ENCODE results near the gene LY6G6D. TPM values are rescaled to one million over a fixed set of nuclear protein-coding genes. Genes with fewer than 3 reads are reported as not detected.

The LY6G6D gene
- total RNA-seq (2022; extraction: Qiagen RNA extraction), result not detected in 5 replicates

GRCh38 chr6:31715022-31715958 is at the start of gene LY6G6D:
TSS of gene LY6G6D (plus strand) at chr6:31715348. CDS start at chr6:31715356, 8 bp downstream.

GRCh38 chr6:31665501-31666336 is 49.4 kb upstream of the LY6G6D start, which contains the start of gene CSNK2B:
TSS of gene CSNK2B (plus strand) at chr6:31666080. CDS start at chr6:31666832, 752 bp downstream.

GRCh38 chr6:31669676-31670075 is 45.5 kb upstream of the LY6G6D start, which contains the start of gene LY6G5B:
TSS of gene LY6G5B (plus strand) at chr6:31669976. CDS start at chr6:31670951, 975 bp downstream.

GRCh38 chr6:31680226-31681134 is 34.7 kb upstream of the LY6G6D start, which contains the start of gene LY6G5C:
TSS of gene LY6G5C (minus strand) at chr6:31681067. CDS start at chr6:31680373, 694 bp downstream.

GRCh38 chr6:31702819-31703716 is 12.1 kb upstream of the LY6G6D start, which contains the start of gene ABHD16A:
TSS of gene ABHD16A (minus strand) at chr6:31703324. CDS start at chr6:31703281, 43 bp downstream.

GRCh38 chr6:31706599-31706998 is 8.5 kb upstream of the LY6G6D start, which contains the start of gene LY6G6F:
TSS of gene LY6G6F (plus strand) at chr6:31706866. CDS start at chr6:31706907, 41 bp downstream.

GRCh38 chr6:31721351-31722020 is 6.3 kb downstream of the LY6G6D start, which contains the start of gene LY6G6C:
TSS of gene LY6G6C (minus strand) at chr6:31721746. CDS start at chr6:31721679, 67 bp downstream.

GRCh38 chr6:31723245-31723979 is 8.3 kb downstream of the LY6G6D start, which contains the start of gene MPIG6B:
TSS of gene MPIG6B (plus strand) at chr6:31723373. CDS start at chr6:31723384, 11 bp downstream.

GRCh38 chr6:31728767-31729514 is 13.8 kb downstream of the LY6G6D start, which contains the start of gene DDAH2:
TSS of gene DDAH2 (minus strand) at chr6:31729299. CDS start at chr6:31729161, 138 bp downstream.

GRCh38 chr6:31736021-31736767 is 21.0 kb downstream of the LY6G6D start, which contains the start of gene CLIC1:
TSS of gene CLIC1 (minus strand) at chr6:31736530. CDS start at chr6:31736300, 230 bp downstream.

GRCh38 chr6:31739639-31740396 is 24.7 kb downstream of the LY6G6D start, which contains the start of gene MSH5:
TSS of gene MSH5 (plus strand) at chr6:31740005. CDS start at chr6:31740467, 462 bp downstream.

GRCh38 chr6:31762356-31762755 is 47.2 kb downstream of the LY6G6D start, which contains the start of gene SAPCD1:
TSS of gene SAPCD1 (plus strand) at chr6:31762656. CDS start at chr6:31763055, 399 bp downstream.

